Right atrium auricular region (tissue), 2 donors: Measurements from ENCODE around the gene OR3A3. TPM values are rescaled to one million over a fixed set of nuclear protein-coding genes. Genes with fewer than 3 reads are reported as not detected.

ENCODE experiments used
- DNase-seq: peaks from one replicate; pipeline ENCODE4 v3.0.0-alpha.2; 2019; ENCODE audit warnings: low spot score
- H3K27ac ChIP-seq, 2 donors: fragments of 200-600 bp; sonication (generic); 1 replicate in 1 of 2; 2 replicates in 1 of 2; pipeline ENCODE4 v1.5.1; 2016 to 2019
- H3K27me3 ChIP-seq, 2 donors: fragments of 200-600 bp; sonication (generic); one replicate each; pipeline versions ENCODE4 v1.5.1 to v1.6.0; 2017 to 2019
- H3K36me3 ChIP-seq: fragments of 200-600 bp; sonication (generic); one replicate; pipeline ENCODE4 v1.5.1; 2016
- H3K4me1 ChIP-seq, 2 donors: fragments of 200-600 bp; sonication (generic); one replicate each; pipeline versions ENCODE4 v1.5.1 to v1.6.0; 2017 to 2019
- H3K4me3 ChIP-seq, 2 donors: fragments of 200-600 bp; sonication (generic); 1 replicate in 1 of 2; 2 replicates in 1 of 2; pipeline ENCODE4 v1.5.1; 2017 to 2019; ENCODE audit warnings: mild to moderate bottlenecking in 1 of 2, moderate library complexity in 1 of 2
- H3K9me3 ChIP-seq, 2 donors: fragments of 200-600 bp; sonication (generic); one replicate each; pipeline ENCODE4 v1.5.1; 2019
- CTCF ChIP-seq, 2 donors: fragments of 200-600 bp; sonication (generic); IDR thresholded peaks; one replicate each; pipeline ENCODE4 v1.5.1; 2019; ENCODE audit warnings: antibody characterized with exemption in 2 of 2
- total RNA-seq, 2 donors: library from RNA; depleted of rRNA; stranded (reverse); fragments of >200 nt; gene quantifications; one replicate each; pipeline ENCODE4 v1.1.0, GENCODE V29; 2016

OR3A3 gene
- total RNA-seq, 2 donors from 2014 or later: not detected

- Histone ChIP-seq H3K36me3 (no peaks in the 10 kb centered on the region), H3K4me3 (no peak overlapping the region), H3K27ac (no peak overlapping the region), H3K4me1 (no peaks in the 10 kb centered on the region), H3K27me3 (no peaks in the 10 kb centered on the region), H3K9me3 (no peaks in the 10 kb centered on the region)
- DNase-seq: no peak
- TF ChIP-seq CTCF (IDR thresholded peaks at IDR 0.05): no peak
Measured at GRCh38 chr17:3469529-3469928, 58.4 kb downstream of the OR3A3 start.

- Histone ChIP-seq H3K4me3 (no peak within 1 kb of the TSS), H3K9me3 (no peaks in the 10 kb centered on the region), H3K27ac (no peak within 1 kb of the TSS), H3K27me3 (no peaks in the 10 kb centered on the region), H3K4me1 (no peaks in the 10 kb centered on the region), H3K36me3 (no peaks in the 10 kb centered on the region)
- no peak for TF ChIP-seq CTCF (IDR thresholded peaks at IDR 0.05)
- DNase-seq: no peak
Measured at GRCh38 chr17:3471599-3471998, 60.4 kb downstream of the OR3A3 start, which contains the start of gene SPATA22. Gene SPATA22 (minus strand): TSS chr17:3471819. CDS start chr17:3469325, 2,494 bp downstream.

- Histone ChIP-seq H3K27ac (no peak overlapping the region), H3K9me3 (no peaks in the 10 kb centered on the region), H3K4me1 (no peaks in the 10 kb centered on the region), H3K4me3 (no peak overlapping the region), H3K36me3 (no peaks in the 10 kb centered on the region), H3K27me3 (no peaks in the 10 kb centered on the region)
- DNase-seq: no peak
- TF ChIP-seq CTCF (IDR thresholded peaks at IDR 0.05): no peak
Measured at GRCh38 chr17:3472137-3472536, 61.0 kb downstream of the OR3A3 start.

Other genes starting within 250 kb of the OR3A3 start
- not detected for gene OR1A2, start 213.9 kb upstream of the OR3A3 start, total RNA-seq
- gene OR1A1, start 203.7 kb upstream of the OR3A3 start, total RNA-seq: not detected
- not detected for gene OR3A1, start 113.0 kb upstream of the OR3A3 start, total RNA-seq
- under 1 TPM in 1 of 2 donors, not detected in 1; 0.51 TPM for gene OR3A2, start 25.1 kb upstream of the OR3A3 start, total RNA-seq
- gene OR1E1, start 13.0 kb upstream of the OR3A3 start, total RNA-seq: not detected
- not detected for gene OR1E2, start 22.5 kb downstream of the OR3A3 start, total RNA-seq
- 1 to 10 TPM in 1 of 2 donors, under 1 TPM in 1; 0.82 to 1.8 TPM for gene SPATA22, start 60.4 kb downstream of the OR3A3 start, total RNA-seq
- gene ASPA, start 64.6 kb downstream of the OR3A3 start, total RNA-seq: 1 to 10 TPM in 1 of 2 donors, under 1 TPM in 1; 0.33 to 1.0 TPM
- 1 to 10 TPM in 1 of 2 donors, under 1 TPM in 1; 0.51 to 2.8 TPM for gene TRPV3, start 146.4 kb downstream of the OR3A3 start, total RNA-seq
- 1 to 10 TPM; 1.8 to 3.2 TPM for gene TRPV1, start 198.0 kb downstream of the OR3A3 start, total RNA-seq
- 1 to 10 TPM; 3.3 to 4.2 TPM for gene SHPK, start 224.9 kb downstream of the OR3A3 start, total RNA-seq
- 10 to 100 TPM; 17.6 to 19.1 TPM for gene CTNS, start 225.4 kb downstream of the OR3A3 start, total RNA-seq